IMR-90 (cell line): Measurements from ENCODE around the gene RINT1. TPM values are rescaled to one million over a fixed set of nuclear protein-coding genes. Genes with fewer than 3 reads are reported as not detected.

Source experiments
- ATAC-seq: fragments of 200-7000 bp; cut with Tn5 transposase; 2 replicates; pipeline ENCODE4 v1.9.1; 2020; ENCODE audit warnings: low read depth, mild to moderate bottlenecking, moderate library complexity
- BruUV-seq: library from RNA; stranded (reverse); fragments of 400-500 nt; replicated peaks from 2 replicates; lab custom pipeline; 2021; lab: Mats Ljungman, UMichigan
- CTCF ChIA-PET: fragments of 300-600 bp; formaldehyde crosslinking; extraction: SDS; loops from one replicate; lab custom pipeline; 2021; ENCODE audit warnings: antibody characterized with exemption; lab: Yijun Ruan, JAX
- POLR2A ChIA-PET: fragments of 300-600 bp; sonication (Branson Sonifier 250); formaldehyde crosslinking; loops from one replicate; lab custom pipeline; 2022; ENCODE audit warnings: antibody characterized with exemption; ENCODE audit not compliant: unreplicated experiment; lab: Charles Lee
- DNase-seq: peaks from one replicate; pipeline ENCODE4 v3.0.0; 2013
- H2AFZ ChIP-seq: replicated peaks from 2 replicates; pipeline ENCODE3; 2013; ENCODE audit warnings: low read length, mild to moderate bottlenecking; ENCODE audit not compliant: poor library complexity
- H2AK5ac ChIP-seq: 2 replicates; pipeline ENCODE4 v1.6.1; 2013; ENCODE audit warnings: low read depth, low read length, inconsistent platforms
- H2AK9ac ChIP-seq: replicated peaks from 2 replicates; pipeline ENCODE3; 2013; ENCODE audit warnings: mild to moderate bottlenecking, low read depth, low read length, moderate library complexity; ENCODE audit not compliant: poor library complexity
- H2BK120ac ChIP-seq: 2 replicates; pipeline ENCODE4 v1.6.1; 2013; ENCODE audit warnings: low read depth, low read length, inconsistent platforms
- H2BK15ac ChIP-seq: 3 replicates; pipeline ENCODE4 v1.6.1; 2013; ENCODE audit warnings: low read depth, low read length, inconsistent platforms
- H2BK20ac ChIP-seq: 2 replicates; pipeline ENCODE4 v1.6.1; 2013; ENCODE audit warnings: low read depth, mild to moderate bottlenecking, inconsistent platforms, low read length, moderate library complexity
- H2BK5ac ChIP-seq: 2 replicates; pipeline ENCODE4 v1.6.1; 2013; ENCODE audit warnings: mild to moderate bottlenecking, low read depth, low read length, inconsistent platforms; ENCODE audit not compliant: poor library complexity, severe bottlenecking
- H3K14ac ChIP-seq: replicated peaks from 2 replicates; pipeline ENCODE4 v1.6.1; 2013; ENCODE audit warnings: low read depth, low read length, inconsistent platforms
- H3K18ac ChIP-seq: 2 replicates; pipeline ENCODE4 v1.6.1; 2013; ENCODE audit warnings: low read depth, low read length, control low read depth
- H3K23ac ChIP-seq: 2 replicates; pipeline ENCODE4 v1.6.1; 2013; ENCODE audit warnings: low read depth, low read length, inconsistent platforms
- H3K27ac ChIP-seq: 2 replicates; pipeline ENCODE4 v1.5.1; 2013; ENCODE audit warnings: mild to moderate bottlenecking, control low read depth, low read length; ENCODE audit not compliant: insufficient read depth
- H3K27me3 ChIP-seq: 2 replicates; pipeline ENCODE4 v1.6.1; 2013; ENCODE audit warnings: low read length; ENCODE audit not compliant: control insufficient read depth, insufficient read depth
- H3K36me3 ChIP-seq: 2 replicates; pipeline ENCODE4 v1.6.1; 2013; ENCODE audit warnings: low read length, mixed read lengths; ENCODE audit not compliant: control insufficient read depth, insufficient read depth
- H3K4ac ChIP-seq: 2 replicates; pipeline ENCODE4 v1.6.1; 2013; ENCODE audit warnings: low read depth, low read length, inconsistent platforms
- H3K4me1 ChIP-seq: 2 replicates; pipeline ENCODE4 v1.6.1; 2013; ENCODE audit warnings: low read length, mixed read lengths; ENCODE audit not compliant: control insufficient read depth, insufficient read depth
- H3K4me2 ChIP-seq: 2 replicates; pipeline ENCODE4 v1.6.1; 2013; ENCODE audit warnings: low read depth, mild to moderate bottlenecking, control low read depth, low read length, moderate library complexity
- H3K4me3 ChIP-seq: 2 replicates; pipeline ENCODE4 v1.5.1; 2013; ENCODE audit warnings: low read depth, mild to moderate bottlenecking, control low read depth, low read length, moderate library complexity; ENCODE audit not compliant: insufficient read depth
- H3K56ac ChIP-seq: 2 replicates; pipeline ENCODE4 v1.6.1; 2013; ENCODE audit warnings: low read length, inconsistent platforms; ENCODE audit not compliant: insufficient read depth; ENCODE audit errors: extremely low read depth
- H3K79me1 ChIP-seq, 2 experiments: 2 replicates each; pipeline ENCODE4 v1.6.1; 2013; ENCODE audit warnings: low read length in 2 of 2, inconsistent platforms in 1 of 2, low read depth in 1 of 2
- H3K9ac ChIP-seq: 2 replicates; pipeline ENCODE4 v1.6.1; 2013; ENCODE audit warnings: low read depth, low read length, control low read depth
- H3K9me1 ChIP-seq: 2 replicates; pipeline ENCODE4 v1.6.1; 2013; ENCODE audit warnings: low read length, inconsistent platforms; ENCODE audit not compliant: insufficient read depth
- H3K9me3 ChIP-seq: 2 replicates; pipeline ENCODE4 v1.6.1; 2013; ENCODE audit warnings: low read length; ENCODE audit not compliant: control insufficient read depth, insufficient read depth
- H4K20me1 ChIP-seq: 2 replicates; pipeline ENCODE4 v1.6.1; 2013; ENCODE audit warnings: low read length, inconsistent platforms; ENCODE audit not compliant: insufficient read depth
- H4K5ac ChIP-seq: 2 replicates; pipeline ENCODE4 v1.6.1; 2013; ENCODE audit warnings: mild to moderate bottlenecking, low read depth, low read length, control low read depth
- H4K8ac ChIP-seq, 2 experiments: 2 replicates each; pipeline ENCODE4 v1.6.1; 2013; ENCODE audit warnings: low read depth in 2 of 2, low read length in 2 of 2, control low read depth in 1 of 2, inconsistent platforms in 1 of 2
- H4K91ac ChIP-seq: 2 replicates; pipeline ENCODE4 v1.6.1; 2013; ENCODE audit warnings: low read depth, low read length, inconsistent platforms; ENCODE audit not compliant: insufficient read depth
- FOS ChIP-seq: fragments of 150-350 bp; IDR thresholded peaks from 2 replicates; pipeline ENCODE4 v1.6.1; 2016; ENCODE audit warnings: low read depth, low read length
- MAFK ChIP-seq: IDR thresholded peaks from 2 replicates; pipeline ENCODE4 v1.6.1; 2012; ENCODE audit warnings: low read depth, low read length, improper control_type of control experiment
- NFE2L2 ChIP-seq: fragments of 150-350 bp; IDR thresholded peaks from 2 replicates; pipeline ENCODE4 v1.6.1; 2016; ENCODE audit warnings: low read depth, mild to moderate bottlenecking, low read length
- WGBS, 2 experiments: methylation state at CpG; one replicate each; pipeline versions ENCODE4 v1.1.5 to v1.1.7; 2013; ENCODE audit warnings: missing lambda C conversion rate in 2 of 2; ENCODE audit not compliant: insufficient read length in 1 of 2; ENCODE audit errors: extremely low coverage in 2 of 2; 5-methylcytosine and 5-hydroxymethylcytosine counted together
- dilution Hi-C: fragments of 300-500 bp; cut with HindIII; formaldehyde crosslinking; loops from one replicate; pipeline ENCODE4 v1.14.3; 2018; ENCODE audit warnings: low sequenced_read_pairs; ENCODE audit not compliant: unreplicated experiment
- in situ Hi-C: fragments of 300-500 bp; cut with MboI; formaldehyde crosslinking; loops from 3 replicates; pipeline ENCODE4 v1.14.3; 2019; ENCODE audit warnings: low sequenced_read_pairs, inconsistent platforms, mixed read lengths
- intact Hi-C: fragments of 100-400 bp; cut with micrococcal nuclease; formaldehyde crosslinking; loops from 2 replicates; pipeline ENCODE4 v1.10.0; 2022
- polyA plus RNA-seq, 3 experiments: library from polyadenylated mRNA; depleted of rRNA; stranded (reverse); fragments of >200 nt; gene quantifications; 2 replicates each; pipeline ENCODE4 v1.2.3, GENCODE V29; 2012; ENCODE audit warnings: low replicate concordance in 1 of 3
- total RNA-seq: library from RNA; depleted of rRNA; stranded (reverse); fragments of >200 nt; gene quantifications from 2 replicates; pipeline ENCODE4 v1.2.3, GENCODE V29; 2012
- TF ChIP-seq, protein P1 (sequence below): fragments of 150-350 bp; IDR thresholded peaks from 2 replicates; pipeline ENCODE4 v1.6.1; 2017; ENCODE audit warnings: mild to moderate bottlenecking, antibody characterized with exemption, low read length, low read depth
- TF ChIP-seq, protein P2 (sequence below): conservative IDR thresholded peaks from 2 replicates; pipeline ENCODE4 v1.5.1; 2012; ENCODE audit warnings: mild to moderate bottlenecking, low read depth, low read length, improper control_type of control experiment

RINT1 gene
- total and polyA plus RNA-seq, 2 of the 4 experiments (the other 2 are of a cell fraction): 15.9 to 23.1 TPM

DNA sequence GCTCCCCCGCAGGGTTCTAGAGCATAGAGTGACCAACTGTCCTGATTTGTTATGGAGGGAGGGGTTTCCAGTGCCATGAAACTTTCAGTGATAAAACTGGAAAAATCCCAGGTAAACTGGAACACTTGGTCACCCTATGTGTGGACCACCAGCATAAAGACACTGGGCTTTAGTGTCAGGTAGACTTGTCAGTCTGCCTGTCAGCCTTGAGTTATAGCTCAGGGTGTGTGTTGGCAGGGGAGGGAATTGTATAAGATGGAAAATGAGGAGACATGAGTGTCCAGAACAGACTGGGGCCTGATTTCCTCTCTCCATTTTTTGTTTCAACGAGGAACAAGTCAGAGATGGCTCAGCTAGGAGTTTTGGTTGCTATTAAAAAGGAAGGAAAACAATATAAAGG, 59.5 kb downstream of the RINT1 start:
- Histone ChIP-seq H3K14ac (no peak overlapping the region), H2AFZ (no peak overlapping the region), H3K27ac (no peak overlapping the region), H2BK120ac (no peak overlapping the region), H3K23ac (no peak overlapping the region), H3K79me1 (no peaks in the 10 kb centered on the region), H3K9me3 (no peaks in the 10 kb centered on the region), H4K20me1 (no peaks in the 10 kb centered on the region), H3K4ac (no peak overlapping the region), H4K5ac (no peak overlapping the region), H4K8ac (no peak overlapping the region), H3K56ac (no peak overlapping the region), H4K91ac (no peak overlapping the region), H3K36me3 (no peaks in the 10 kb centered on the region), H3K27me3 (0 out of 2 replicates have a peak, but pooled peaks cover 3% of the 10 kb centered on the region), H3K4me3 (no peak overlapping the region), H3K4me2 (no peak overlapping the region), H2AK5ac (no peak overlapping the region), H3K18ac (no peak overlapping the region), H2BK15ac (no peak overlapping the region), H3K4me1 (no peaks in the 10 kb centered on the region), H2BK20ac (no peak overlapping the region), H3K9me1 (no peaks in the 10 kb centered on the region), H3K9ac (no peak overlapping the region), H2BK5ac (no peak overlapping the region), H2AK9ac (no peak overlapping the region)
- TF ChIP-seq, protein P1, sequence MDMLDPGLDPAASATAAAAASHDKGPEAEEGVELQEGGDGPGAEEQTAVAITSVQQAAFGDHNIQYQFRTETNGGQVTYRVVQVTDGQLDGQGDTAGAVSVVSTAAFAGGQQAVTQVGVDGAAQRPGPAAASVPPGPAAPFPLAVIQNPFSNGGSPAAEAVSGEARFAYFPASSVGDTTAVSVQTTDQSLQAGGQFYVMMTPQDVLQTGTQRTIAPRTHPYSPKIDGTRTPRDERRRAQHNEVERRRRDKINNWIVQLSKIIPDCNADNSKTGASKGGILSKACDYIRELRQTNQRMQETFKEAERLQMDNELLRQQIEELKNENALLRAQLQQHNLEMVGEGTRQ: no peak
- TF ChIP-seq FOS (no peak), NFE2L2 (no peak), MAFK (no peak)
- TF ChIP-seq, protein P2, sequence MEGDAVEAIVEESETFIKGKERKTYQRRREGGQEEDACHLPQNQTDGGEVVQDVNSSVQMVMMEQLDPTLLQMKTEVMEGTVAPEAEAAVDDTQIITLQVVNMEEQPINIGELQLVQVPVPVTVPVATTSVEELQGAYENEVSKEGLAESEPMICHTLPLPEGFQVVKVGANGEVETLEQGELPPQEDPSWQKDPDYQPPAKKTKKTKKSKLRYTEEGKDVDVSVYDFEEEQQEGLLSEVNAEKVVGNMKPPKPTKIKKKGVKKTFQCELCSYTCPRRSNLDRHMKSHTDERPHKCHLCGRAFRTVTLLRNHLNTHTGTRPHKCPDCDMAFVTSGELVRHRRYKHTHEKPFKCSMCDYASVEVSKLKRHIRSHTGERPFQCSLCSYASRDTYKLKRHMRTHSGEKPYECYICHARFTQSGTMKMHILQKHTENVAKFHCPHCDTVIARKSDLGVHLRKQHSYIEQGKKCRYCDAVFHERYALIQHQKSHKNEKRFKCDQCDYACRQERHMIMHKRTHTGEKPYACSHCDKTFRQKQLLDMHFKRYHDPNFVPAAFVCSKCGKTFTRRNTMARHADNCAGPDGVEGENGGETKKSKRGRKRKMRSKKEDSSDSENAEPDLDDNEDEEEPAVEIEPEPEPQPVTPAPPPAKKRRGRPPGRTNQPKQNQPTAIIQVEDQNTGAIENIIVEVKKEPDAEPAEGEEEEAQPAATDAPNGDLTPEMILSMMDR: no peak
- no CpG with 5 or more reads among the region's 2 CpGs for WGBS, 2 experiments
- CTCF ChIA-PET: interaction anchor here (0.7 to 1.5 kb wide), 2 partner anchors 418 to 566 kb away, joined by 3 to 4 read pairs; no protein-coding TSS in a partner anchor
- POLR2A ChIA-PET: no interaction called here
- dilution Hi-C loops: no loop called here
- no peak for DNase-seq
- in situ Hi-C loops: no loop called here
- no peak for ATAC-seq
- intact Hi-C loops: no loop called here
- no TSS peak for BruUV-seq
